Activated T-cell treated with anti-CD3 and anti-CD28 coated beads, Interleukin-2, amount 50 U/mL, for 72 hours (primary cell): ENCODE data around the gene MYLK3. TPM values are rescaled to one million over a fixed set of nuclear protein-coding genes. Genes with fewer than 3 reads are reported as not detected.
"Not testable (repeated sequence)": the region's sequence is repeated elsewhere in the genome, so short reads cannot be mapped to it uniquely, and the experiment has no call there.

Experiments used
- ATAC-seq, 2 donors: fragments of 150-1000 bp; cut with Tn5 transposase; replicated peaks in 1 of 2; 2 replicates each; pipeline ENCODE4 v1.10.0; 2021; ENCODE audit warnings: moderate library complexity in 2 of 2, mild to moderate bottlenecking in 1 of 2
- DNase-seq, 2 donors: peaks; one replicate each; pipeline ENCODE4 v3.0.0; 2021 to 2022; ENCODE audit warnings: mixed read lengths in 1 of 2
- H3K27ac Mint-ChIP-seq: one replicate; pipeline ENCODE4 v1.8.0; 2022; ENCODE audit warnings: mild to moderate bottlenecking, moderate library complexity, mixed read lengths
- H3K27me3 Mint-ChIP-seq: one replicate; pipeline ENCODE4 v1.8.0; 2022; ENCODE audit warnings: low read depth, mixed read lengths
- H3K36me3 Mint-ChIP-seq, 2 donors: one replicate each; pipeline ENCODE4 v1.8.0; 2022; ENCODE audit warnings: mixed read lengths in 2 of 2, mild to moderate bottlenecking in 1 of 2; ENCODE audit not compliant: insufficient read depth in 2 of 2
- H3K4me1 Mint-ChIP-seq: one replicate; pipeline ENCODE4 v1.8.0; 2022; ENCODE audit warnings: low read depth, mixed read lengths
- H3K4me3 Mint-ChIP-seq, 2 donors: one replicate each; pipeline ENCODE4 v1.8.0; 2022; ENCODE audit warnings: mild to moderate bottlenecking in 2 of 2, mixed read lengths in 2 of 2, moderate library complexity in 2 of 2
- H3K9me3 Mint-ChIP-seq, 2 donors: one replicate each; pipeline ENCODE4 v1.8.0; 2022; ENCODE audit warnings: mixed read lengths in 2 of 2
- total RNA-seq, 2 donors: library from RNA; stranded (reverse); gene quantifications; one replicate each; pipeline ENCODE4 v1.2.3, GENCODE V29; 2022

The MYLK3 gene
- total RNA-seq, 2 donors from 2014 or later, result 0.81 to 1.7 TPM

DNA sequence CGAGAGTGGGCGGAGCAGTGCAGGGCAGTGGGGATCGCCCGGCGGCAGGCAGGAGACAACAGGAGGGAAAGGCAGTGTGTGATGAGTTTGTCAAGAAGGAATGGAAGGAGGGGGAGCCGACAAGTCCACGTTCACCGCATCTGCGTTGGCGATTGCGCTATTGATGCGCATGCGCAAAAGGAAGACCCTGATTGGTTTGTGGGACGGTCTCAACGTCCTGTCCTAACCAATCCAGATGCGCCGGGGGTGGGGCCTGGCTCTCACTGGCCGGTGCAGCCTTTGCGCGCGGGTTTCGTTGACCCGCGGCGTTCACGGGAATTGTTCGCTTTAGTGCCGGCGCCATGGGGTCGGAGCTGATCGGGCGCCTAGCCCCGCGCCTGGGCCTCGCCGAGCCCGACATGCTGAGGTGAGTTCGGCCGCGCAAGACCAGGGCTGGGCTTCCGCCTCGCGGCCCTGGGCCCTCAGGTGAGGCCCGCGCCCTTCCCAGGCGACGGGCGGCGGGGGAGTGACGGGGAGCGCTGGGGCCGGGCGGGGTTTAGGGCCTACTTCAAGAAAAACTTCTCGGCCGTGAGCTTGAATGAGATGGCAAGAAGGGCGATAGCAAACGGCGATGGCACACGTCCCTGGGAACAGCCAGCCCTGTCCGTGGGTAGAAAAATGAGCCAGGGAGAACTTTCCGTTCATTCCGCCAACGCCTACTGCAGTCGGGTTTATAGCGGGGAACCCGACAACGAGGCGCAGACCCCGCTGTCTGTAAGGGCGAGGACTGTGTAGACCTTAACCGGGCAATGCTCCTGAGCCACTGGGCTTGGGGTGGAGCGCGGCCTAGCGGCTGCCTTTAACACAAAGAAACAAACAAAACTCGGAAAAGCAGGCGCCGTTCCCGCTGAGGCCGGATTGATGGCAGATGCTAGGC, 58.5 kb downstream of the MYLK3 start, which contains the start of gene ORC6:
Gene ORC6 (plus strand): TSS at position 295 of the 916 bp plus-strand sequence. CDS start 47 bp downstream, at position 342.
- DNase-seq, result peak; percentile 97 to 99
- peak; percentile 84 to 85 for ATAC-seq
- Mint-ChIP-seq H3K9me3 (no peaks in the 10 kb centered on the region), H3K27me3 (no peaks in the 10 kb centered on the region), H3K4me1 (peaks cover 46% of the 10 kb centered on the region), H3K36me3 (peaks cover 6 to 20% of the 10 kb centered on the region in 2 donors), H3K4me3 (no peak within 1 kb of the TSS), H3K27ac (peak within 1 kb of the TSS; percentile 84)

DNA sequence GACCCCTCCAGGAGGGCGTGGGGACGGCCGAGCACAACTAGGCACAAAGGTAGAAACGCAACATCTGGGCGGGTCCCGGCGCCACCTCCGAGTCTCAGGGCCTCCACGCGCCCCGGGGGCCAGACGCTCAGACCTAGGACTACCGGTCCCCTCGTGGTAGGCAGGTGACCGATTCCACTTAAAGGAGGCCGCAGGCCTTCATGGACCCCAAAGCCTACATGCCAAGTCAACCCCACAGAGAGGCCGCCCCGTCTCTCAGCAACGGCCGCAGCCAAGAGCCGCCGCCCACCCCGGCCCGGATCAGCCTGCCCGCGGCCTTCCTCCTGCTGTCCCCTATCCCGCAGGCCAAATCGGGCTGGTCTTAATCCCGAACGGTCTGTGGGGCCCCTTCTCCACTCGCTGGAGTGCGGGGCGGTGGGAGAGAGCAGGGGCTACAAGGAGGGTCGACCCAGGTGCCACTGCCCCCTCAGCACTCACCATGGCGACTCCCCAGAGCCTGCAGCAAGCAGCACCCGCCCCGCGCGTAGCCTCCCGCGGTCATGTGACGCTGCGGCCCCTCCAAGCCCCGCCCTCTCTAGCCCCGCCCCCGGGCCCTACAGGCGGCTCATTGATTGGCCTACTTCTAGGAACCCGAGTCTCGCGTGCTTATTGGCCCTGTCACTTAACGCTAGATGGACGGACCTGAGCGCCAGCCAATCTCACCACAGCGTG, 59.3 kb downstream of the MYLK3 start, which contains the start of gene VPS35:
Gene VPS35 (minus strand): TSS at position 525 of the 711 bp plus-strand sequence. CDS start 45 bp downstream, at position 480.
- Mint-ChIP-seq H3K4me1 (peaks cover 54% of the 10 kb centered on the region), H3K27ac (peak within 1 kb of the TSS; percentile 84)
- ATAC-seq, result peak; percentile 86 to 88

DNA sequence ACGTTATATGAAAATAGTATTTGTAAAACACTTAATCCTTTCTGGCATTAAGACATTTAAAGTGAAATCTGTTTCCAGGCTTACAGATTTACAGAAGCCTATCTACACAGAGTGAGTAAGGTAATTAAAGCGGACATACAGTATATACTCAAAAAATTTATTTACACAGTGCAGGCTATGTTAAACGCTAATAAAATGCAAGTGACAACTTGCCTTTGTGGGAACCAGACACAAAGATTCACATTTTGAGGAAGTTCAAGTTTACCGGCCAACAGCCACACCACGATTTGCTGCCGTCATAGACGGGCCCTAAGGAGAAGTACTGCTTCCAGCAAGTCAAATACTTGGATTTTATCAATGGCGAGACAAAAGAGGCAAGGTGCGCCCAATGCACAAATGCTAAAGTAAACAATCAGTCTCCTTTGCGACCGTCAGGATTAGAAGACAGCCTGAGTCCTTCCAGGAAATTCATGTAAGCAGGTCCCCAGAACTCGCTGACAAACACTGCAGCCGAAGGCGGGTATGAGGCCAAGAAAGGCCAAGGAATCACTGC, 60.0 kb downstream of the MYLK3 start:
- Mint-ChIP-seq H3K4me3 (no peak overlapping the region), H3K36me3 (peaks cover 6 to 17% of the 10 kb centered on the region in 2 donors), H3K9me3 (no peaks in the 10 kb centered on the region), H3K4me1 (peaks cover 59% of the 10 kb centered on the region), H3K27ac (peak overlapping the region; percentile 84), H3K27me3 (no peaks in the 10 kb centered on the region)
- DNase-seq, result no peak
- no peak for ATAC-seq

More for the DNA sequence above, 59.3 kb downstream of the MYLK3 start, which contains the start of gene VPS35:
- Mint-ChIP-seq H3K4me3 (no peak within 1 kb of the TSS), H3K36me3 (peaks cover 6 to 18% of the 10 kb centered on the region in 2 donors), H3K9me3 (no peaks in the 10 kb centered on the region), H3K27me3 (no peaks in the 10 kb centered on the region)
- DNase-seq, result peak; percentile 100

DNA sequence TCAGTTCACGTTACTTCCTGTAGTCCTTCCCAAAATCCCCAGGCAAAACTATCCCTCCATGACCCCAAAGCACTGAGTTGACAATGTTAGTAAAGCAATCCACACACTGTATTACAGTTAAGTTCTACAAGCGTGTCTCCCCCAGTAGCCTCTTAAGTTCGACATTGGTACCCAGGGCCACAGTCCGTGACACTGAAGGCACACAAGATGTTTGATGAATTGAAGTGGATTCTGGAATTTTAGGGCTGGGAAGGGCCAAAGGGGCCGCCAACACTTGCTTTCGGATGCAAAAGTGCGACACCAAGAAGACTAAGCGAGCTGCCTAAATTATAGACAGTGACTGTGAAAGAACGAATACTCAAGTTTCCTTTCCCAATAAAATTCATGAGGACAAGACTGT, 60.7 kb downstream of the MYLK3 start:
- H3K4me3 Mint-ChIP-seq, result no peak overlapping the region
- H3K27ac Mint-ChIP-seq, result peak overlapping the region; percentile 84
- peaks cover 6 to 13% of the 10 kb centered on the region in 2 donors for H3K36me3 Mint-ChIP-seq
- no peaks in the 10 kb centered on the region for H3K27me3 Mint-ChIP-seq
- H3K9me3 Mint-ChIP-seq, result no peaks in the 10 kb centered on the region
- ATAC-seq (no peak), DNase-seq (no peak)
- peaks cover 62% of the 10 kb centered on the region for H3K4me1 Mint-ChIP-seq

DNA sequence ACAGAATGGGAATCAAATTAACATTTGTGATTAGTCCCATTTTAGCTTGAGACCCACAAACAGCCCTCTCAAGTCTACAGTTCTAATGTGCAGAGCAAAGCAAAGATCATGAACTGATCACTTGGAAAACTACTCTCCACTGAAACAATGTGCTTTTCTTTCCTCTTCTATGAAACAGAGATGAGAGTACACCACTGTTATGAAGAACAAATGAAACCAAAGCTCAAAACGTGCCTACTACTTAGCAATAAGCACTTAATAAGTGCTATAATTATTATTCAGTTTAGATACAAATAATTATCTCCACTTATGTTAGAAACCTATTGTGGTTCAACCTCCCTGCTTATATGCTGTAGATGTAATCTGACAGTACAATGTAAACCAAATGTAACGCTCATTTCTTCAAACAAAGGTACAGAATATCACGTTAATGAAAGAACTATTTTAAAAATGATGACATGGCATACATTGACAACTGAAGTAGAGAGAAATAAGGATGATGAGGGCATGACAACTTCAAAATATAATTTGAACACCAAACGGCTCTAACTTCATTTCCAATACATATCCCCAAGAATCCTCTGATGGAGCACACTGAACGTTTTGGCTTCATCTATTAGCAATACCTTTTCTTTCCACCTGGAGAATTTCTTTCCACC, 61.2 kb downstream of the MYLK3 start:
- H3K27ac Mint-ChIP-seq, result no peak overlapping the region
- ATAC-seq, result no peak
- no peaks in the 10 kb centered on the region for H3K27me3 Mint-ChIP-seq
- H3K4me1 Mint-ChIP-seq, result peaks cover 62% of the 10 kb centered on the region
- peaks cover 6 to 10% of the 10 kb centered on the region in 2 donors for H3K36me3 Mint-ChIP-seq
- H3K9me3 Mint-ChIP-seq, result no peaks in the 10 kb centered on the region
- peak overlapping the region; percentile 2 to 24 for H3K4me3 Mint-ChIP-seq
- DNase-seq, result no peak

DNA sequence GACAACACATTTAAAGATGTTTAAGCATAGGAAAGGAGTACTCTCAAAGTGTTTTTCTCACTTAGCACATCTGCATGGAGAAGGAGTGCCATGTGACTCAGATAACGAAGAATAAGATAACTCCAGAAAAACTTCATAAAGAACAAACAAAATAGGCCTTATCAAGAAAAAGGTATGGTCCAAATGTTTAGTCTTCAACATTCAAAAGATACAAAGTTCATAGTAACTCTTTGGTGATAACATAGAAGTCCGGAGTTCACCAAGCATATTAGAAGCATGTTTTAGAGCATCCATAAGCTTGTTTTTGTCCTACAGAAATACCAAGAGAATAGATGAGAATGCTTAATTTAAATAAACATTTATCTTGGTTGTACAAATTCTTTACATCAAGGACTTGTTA, 66.3 kb downstream of the MYLK3 start:
- not testable (repeated sequence) for H3K9me3 Mint-ChIP-seq, H3K27ac Mint-ChIP-seq, ATAC-seq, H3K4me3 Mint-ChIP-seq, H3K27me3 Mint-ChIP-seq, H3K36me3 Mint-ChIP-seq, DNase-seq
- peaks cover 39% of the 10 kb centered on the region for H3K4me1 Mint-ChIP-seq

DNA sequence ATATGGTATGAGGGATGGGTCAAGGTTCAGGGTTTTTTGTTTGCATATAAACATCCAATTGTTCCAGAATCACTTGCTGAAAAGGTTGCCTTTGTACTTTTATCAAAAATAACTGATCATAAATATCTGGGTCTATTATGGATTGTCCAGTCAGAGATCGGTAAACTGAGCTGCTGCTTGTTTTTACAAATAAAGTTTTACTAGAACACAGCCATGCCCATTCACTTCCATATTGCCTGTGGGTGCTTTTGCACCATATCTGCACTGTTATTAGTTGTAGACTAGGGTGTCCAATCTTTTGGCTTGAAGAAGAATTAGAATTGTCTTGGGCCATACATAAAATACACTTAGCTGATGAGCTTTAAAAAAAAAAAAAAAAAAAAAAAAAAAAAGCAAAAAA, 70.2 kb downstream of the MYLK3 start:
- not testable (repeated sequence) for DNase-seq, ATAC-seq, H3K27ac Mint-ChIP-seq, H3K27me3 Mint-ChIP-seq, H3K4me3 Mint-ChIP-seq, H3K4me1 Mint-ChIP-seq, H3K9me3 Mint-ChIP-seq
- peaks cover 3 to 18% of the 10 kb centered on the region in 2 donors for H3K36me3 Mint-ChIP-seq

DNA sequence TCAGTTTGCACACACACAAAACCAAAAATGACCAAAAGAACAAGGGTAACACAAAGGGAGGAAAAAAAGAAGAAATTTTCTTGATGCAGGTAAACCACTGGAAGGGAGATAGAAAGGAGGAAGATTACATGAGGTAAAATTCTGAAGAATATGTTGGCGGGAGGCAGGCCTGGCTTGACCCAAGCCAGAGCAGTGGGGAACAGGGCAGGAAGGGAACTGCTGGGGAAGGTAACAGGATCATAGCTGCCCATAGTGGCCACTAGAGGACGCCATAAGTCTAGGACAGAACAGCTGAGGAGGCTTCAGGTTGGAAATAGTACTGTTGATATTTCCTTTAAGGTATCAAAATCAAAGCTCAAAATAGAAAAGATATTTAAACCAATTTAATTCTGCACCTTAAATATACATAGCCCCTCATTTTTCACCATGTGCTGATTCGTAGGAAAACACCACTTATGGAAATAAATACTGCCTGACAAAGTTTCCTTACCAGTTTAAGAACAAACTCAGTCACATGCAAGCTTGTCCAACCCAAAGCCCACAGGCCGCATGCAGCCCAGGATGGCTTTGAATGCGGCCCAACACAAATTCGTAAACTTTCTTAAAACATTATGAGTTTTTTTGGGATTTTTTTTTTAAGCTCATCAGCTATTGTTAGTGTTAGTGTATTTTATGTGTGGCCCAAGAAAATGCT, 74.7 kb downstream of the MYLK3 start:
- Mint-ChIP-seq H3K4me3 (no peak overlapping the region), H3K9me3 (no peaks in the 10 kb centered on the region), H3K4me1 (no peaks in the 10 kb centered on the region), H3K27me3 (no peaks in the 10 kb centered on the region), H3K36me3 (peaks cover 0 to 22% of the 10 kb centered on the region in 2 donors), H3K27ac (no peak overlapping the region)
- DNase-seq (peak; percentile 50 to 56), ATAC-seq (peak; percentile 87 to 93)

DNA sequence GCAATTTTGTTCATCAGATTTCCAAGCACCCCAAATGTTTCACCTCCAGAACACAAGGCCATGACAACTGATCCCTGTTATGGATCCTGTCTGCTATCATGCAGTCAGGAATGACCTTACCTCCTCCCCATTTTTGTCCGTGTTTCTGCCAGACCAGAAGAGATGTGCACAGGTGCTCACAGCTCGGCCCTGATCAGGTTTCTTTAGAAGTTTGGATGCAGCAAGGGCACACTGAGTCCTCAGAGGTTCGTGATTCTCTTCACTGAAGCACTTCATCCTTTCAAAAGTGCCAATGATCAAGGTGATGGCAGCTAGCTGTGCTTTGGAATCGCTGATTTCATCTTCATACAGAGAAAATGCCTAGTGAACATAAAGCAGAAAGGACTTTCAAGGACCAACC, 86.0 kb downstream of the MYLK3 start:
- ATAC-seq, result no peak
- Mint-ChIP-seq H3K9me3 (no peaks in the 10 kb centered on the region), H3K27ac (no peak overlapping the region), H3K27me3 (no peaks in the 10 kb centered on the region), H3K36me3 (peaks cover 4 to 17% of the 10 kb centered on the region in 2 donors), H3K4me3 (no peak overlapping the region), H3K4me1 (peaks cover 21% of the 10 kb centered on the region)
- no peak for DNase-seq

DNA sequence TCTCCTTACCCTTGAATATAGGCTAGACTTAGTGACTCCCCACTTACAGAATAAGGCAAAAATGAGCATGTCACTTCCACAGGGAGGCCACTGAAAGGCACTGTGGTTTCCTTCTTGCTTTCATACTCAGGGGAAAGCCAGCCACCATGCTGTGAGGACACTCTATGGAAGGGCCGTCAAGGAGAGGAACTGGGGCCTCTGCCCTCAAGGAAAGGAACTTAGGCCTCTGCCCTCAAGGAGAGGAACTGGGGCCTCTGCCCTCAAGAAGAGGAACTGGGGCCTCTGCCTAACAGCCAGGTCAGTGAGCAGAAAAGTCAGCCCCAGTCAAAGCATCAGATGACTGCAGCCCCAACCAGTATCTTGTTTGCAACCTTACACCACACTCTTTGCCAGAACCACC, 89.2 kb downstream of the MYLK3 start:
- Mint-ChIP-seq H3K36me3 (peaks cover 4 to 16% of the 10 kb centered on the region in 2 donors), H3K4me3 (peak overlapping the region in 1 of 2 donors; percentile 15), H3K27me3 (no peaks in the 10 kb centered on the region), H3K27ac (peak overlapping the region; percentile 7), H3K9me3 (no peaks in the 10 kb centered on the region), H3K4me1 (peaks cover 21% of the 10 kb centered on the region)
- peak; percentile 23 to 31 for DNase-seq
- ATAC-seq, result peak; percentile 91 to 96
